Transverse colon (tissue), 4 donors: ENCODE measurements around the gene ZNF319. TPM values are rescaled to one million over a fixed set of nuclear protein-coding genes. Genes with fewer than 3 reads are reported as not detected.

ENCODE experiments used
- DNase-seq: peaks from one replicate; pipeline ENCODE4 v3.0.0-alpha.2; 2019
- H3K27ac ChIP-seq, 4 donors: fragments of 200-600 bp; sonication (generic); 2 replicates each; pipeline ENCODE4 v1.5.1; 2016 to 2018; ENCODE audit warnings: inconsistent platforms in 4 of 4
- H3K27me3 ChIP-seq: fragments of 200-600 bp; sonication (generic); 2 replicates; pipeline ENCODE4 v1.5.1; 2017; ENCODE audit warnings: inconsistent platforms
- H3K36me3 ChIP-seq, 4 donors: fragments of 200-600 bp; sonication (generic); 2 replicates each; pipeline ENCODE4 v1.5.1; 2017 to 2019; ENCODE audit warnings: inconsistent platforms in 4 of 4
- H3K4me1 ChIP-seq, 4 donors: fragments of 200-600 bp; sonication (generic); 2 replicates each; pipeline ENCODE4 v1.5.1; 2017 to 2020; ENCODE audit warnings: inconsistent platforms in 4 of 4
- H3K4me3 ChIP-seq, 4 donors: fragments of 200-600 bp; sonication (generic); 1 replicate in 1 of 4; 2 replicates in 3 of 4; pipeline versions ENCODE4 v1.5.1 to v1.6.1; 2017 to 2019; ENCODE audit warnings: inconsistent platforms in 4 of 4
- H3K9me3 ChIP-seq, 2 donors: fragments of 200-600 bp; sonication (generic); 2 replicates each; pipeline ENCODE4 v1.5.1; 2017 to 2019; ENCODE audit warnings: inconsistent platforms in 2 of 2
- CTCF ChIP-seq, 5 experiments: fragments of 200-600 bp in 3 of 5; fragments of 450-650 bp in 2 of 5; sonication (generic) in 3 of 5; IDR thresholded peaks; 1 replicate in 2 of 5; 2 replicates in 3 of 5; pipeline ENCODE4 v1.5.1; 2016 to 2017; ENCODE audit warnings: antibody characterized with exemption in 5 of 5, inconsistent platforms in 3 of 5, mild to moderate bottlenecking in 2 of 5, moderate library complexity in 1 of 5
- EP300 ChIP-seq: sonication (generic); formaldehyde crosslinking; IDR thresholded peaks from one replicate; pipeline ENCODE4 v1.6.1; 2017; ENCODE audit warnings: antibody characterized with exemption, low read depth
- POLR2A ChIP-seq: fragments of 450-650 bp; IDR thresholded peaks from one replicate; pipeline ENCODE4 v1.6.1; 2016; ENCODE audit warnings: antibody characterized with exemption, mild to moderate bottlenecking, moderate library complexity
- POLR2AphosphoS5 ChIP-seq, 3 donors: sonication (generic); formaldehyde crosslinking; IDR thresholded peaks; one replicate each; pipeline ENCODE4 v1.6.1; 2016; ENCODE audit warnings: antibody characterized with exemption in 3 of 3
- WGBS, 2 donors: methylation state at CpG; one replicate each; pipeline ENCODE4 v1.1.5; 2018; ENCODE audit warnings: low coverage in 1 of 2; 5-methylcytosine and 5-hydroxymethylcytosine counted together
- in situ Hi-C, 4 donors: fragments of 200-750 bp; cut with MboI; loops; one replicate each; pipeline versions ENCODE4 v1.15.0 to v1.15.1; 2017; ENCODE audit warnings: low sequenced_read_pairs in 3 of 4, low pct_ligation_motif_present in 1 of 4, low pct_unique_long_range_greater_than_20kb in 1 of 4
- intact Hi-C: fragments of 100-400 bp; cut with DNase I; formaldehyde crosslinking; loops from one replicate; pipeline ENCODE4 v1.15.1; 2023; ENCODE audit warnings: low total_unique reads
- total RNA-seq, 4 donors: library from RNA; depleted of rRNA; stranded (reverse); fragments of >200 nt; gene quantifications; one replicate each; pipeline ENCODE4 v1.1.0, GENCODE V29; 2016

ZNF319 gene
- total RNA-seq, 4 donors from 2014 or later = 6.4 to 11.6 (median 6.5) TPM

- intact Hi-C loops (no loop called here), in situ Hi-C loops (loop anchor here (5.0 to 25.0 kb wide), 6 partner anchors 105 to 660 kb away; no protein-coding TSS in a partner anchor)
- 82 to 84% methylated on average over 6 to 9 of the region's 9 CpGs for WGBS, 2 donors
- Histone ChIP-seq H3K4me1 (peaks cover 0 to 30% (median 19%) of the 10 kb centered on the region in 4 donors), H3K9me3 (no peaks in the 10 kb centered on the region), H3K36me3 (peaks cover 0 to 2% (median 0%) of the 10 kb centered on the region in 4 donors), H3K27me3 (no peaks in the 10 kb centered on the region), H3K4me3 (no peak overlapping the region), H3K27ac (no peak overlapping the region)
- DNase-seq = no peak
- TF ChIP-seq EP300 = no peak
- no peak for TF ChIP-seq CTCF (IDR thresholded peaks at IDR 0.05)
- no peak for TF ChIP-seq POLR2A
- TF ChIP-seq POLR2AphosphoS5 (IDR thresholded peaks at IDR 0.05) = no peak
Measured at GRCh38 chr16:58002416-58002800, 1.9 kb upstream of the ZNF319 start.

DNA sequence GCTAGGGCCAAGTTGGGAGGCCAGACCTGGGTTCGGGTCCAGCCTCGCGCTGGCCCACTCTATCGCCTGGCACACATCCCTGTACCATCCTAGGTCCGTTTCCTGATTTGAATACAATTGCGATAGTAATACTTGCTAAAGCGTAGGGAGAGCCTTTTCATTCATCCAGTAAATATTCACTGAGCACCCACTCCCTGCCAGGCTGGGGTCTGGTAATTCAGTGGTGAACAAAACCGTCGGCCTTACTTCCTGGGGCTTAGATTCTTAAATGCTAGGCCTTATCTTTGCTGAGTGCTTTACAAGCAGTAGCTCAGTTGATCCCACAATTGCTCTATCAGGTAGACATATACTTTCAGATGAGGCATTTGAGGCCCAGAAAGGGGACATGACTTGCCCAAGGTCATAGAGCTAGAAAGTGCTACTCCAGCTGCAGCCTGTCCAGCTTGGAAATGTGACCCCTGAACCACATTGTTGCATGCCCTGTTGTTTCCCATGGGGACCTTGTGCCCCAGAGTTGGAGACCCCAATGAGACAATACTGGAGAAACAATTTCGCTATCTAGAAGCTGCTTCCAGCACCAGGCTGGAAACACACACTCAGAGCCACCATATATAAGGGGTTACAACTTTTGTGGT is 1.4 kb upstream of the ZNF319 start:
- WGBS, 2 donors = 7 to 34% methylated on average over 3 to 10 of the region's 10 CpGs

GRCh38 chr16:58000706-58001676 is 519 bp upstream of the ZNF319 start, which contains the start of gene USB1:
Gene USB1 (plus strand): TSS chr16:58001407. CDS start chr16:58001484, 77 bp downstream.
- Histone ChIP-seq H3K9me3 (no peaks in the 10 kb centered on the region), H3K27me3 (no peaks in the 10 kb centered on the region), H3K27ac (peak within 1 kb of the TSS; percentile 94 to 98 (median 96)), H3K4me3 (peak within 1 kb of the TSS; percentile 70 to 94 (median 90)), H3K36me3 (peaks cover 0 to 15% (median 3%) of the 10 kb centered on the region in 4 donors), H3K4me1 (peaks cover 0 to 30% (median 19%) of the 10 kb centered on the region in 4 donors)
- in situ Hi-C loops = loop anchor here (5.0 to 25.0 kb wide), 6 partner anchors 104 to 661 kb away; no protein-coding TSS in a partner anchor
- DNase-seq = peak; percentile 89
- peak; percentile 53 to 80 (median 64) for TF ChIP-seq CTCF (IDR thresholded peaks at IDR 0.05)
- no peak for TF ChIP-seq EP300
- TF ChIP-seq POLR2A = peak; percentile 71
- peak; percentile 82 to 86 (median 85) for TF ChIP-seq POLR2AphosphoS5 (IDR thresholded peaks at IDR 0.05)
- 1% methylated on average over 75 of the region's 81 CpGs; no CpG with 5 or more reads in 1 of the 2 donors for WGBS, 2 donors
- intact Hi-C loops = no loop called here

More for the DNA sequence above, 1.4 kb upstream of the ZNF319 start:
- Histone ChIP-seq H3K4me1 (peaks cover 0 to 30% (median 19%) of the 10 kb centered on the region in 4 donors), H3K27ac (peak overlapping the region; percentile 94 to 98 (median 96)), H3K36me3 (peaks cover 0 to 7% (median 0%) of the 10 kb centered on the region in 4 donors), H3K9me3 (no peaks in the 10 kb centered on the region), H3K27me3 (no peaks in the 10 kb centered on the region), H3K4me3 (peak overlapping the region; percentile 60 to 94 (median 90))
- intact Hi-C loops = no loop called here
- DNase-seq = no peak
- TF ChIP-seq CTCF (IDR thresholded peaks at IDR 0.05) = no peak
- in situ Hi-C loops = loop anchor here (5.0 to 25.0 kb wide), 6 partner anchors 105 to 660 kb away; no protein-coding TSS in a partner anchor
